H9 (cell line): ENCODE data around the gene NUAK2. TPM values are rescaled to one million over a fixed set of nuclear protein-coding genes. Genes with fewer than 3 reads are reported as not detected.

Experiments used
- DNase-seq: peaks from one replicate; pipeline ENCODE4 v3.0.0-alpha.2; 2017
- H2AFZ ChIP-seq: one replicate; pipeline ENCODE4 v1.6.1; 2013; ENCODE audit warnings: mild to moderate bottlenecking, low read length, control low read depth, moderate library complexity
- H2AK5ac ChIP-seq: 2 replicates; pipeline ENCODE4 v1.6.1; 2013; ENCODE audit warnings: low read length, control low read depth, mixed read lengths; ENCODE audit not compliant: insufficient read length
- H2BK120ac ChIP-seq: one replicate; pipeline ENCODE4 v1.6.1; 2013; ENCODE audit warnings: low read depth, mild to moderate bottlenecking, low read length, control low read depth, inconsistent platforms; ENCODE audit not compliant: poor library complexity, severe bottlenecking
- H2BK12ac ChIP-seq: 2 replicates; pipeline ENCODE4 v1.6.1; 2013; ENCODE audit warnings: low read length, control low read depth, mixed read lengths, low read depth; ENCODE audit not compliant: insufficient read length
- H2BK15ac ChIP-seq: 2 replicates; pipeline ENCODE4 v1.6.1; 2013; ENCODE audit warnings: low read depth, low read length, control low read depth
- H2BK20ac ChIP-seq: one replicate; pipeline ENCODE4 v1.6.1; 2013; ENCODE audit warnings: low read depth, mild to moderate bottlenecking, low read length, control low read depth, inconsistent platforms; ENCODE audit not compliant: poor library complexity, severe bottlenecking
- H2BK5ac ChIP-seq: 2 replicates; pipeline ENCODE4 v1.6.1; 2013; ENCODE audit warnings: low read length, control low read depth, mixed read lengths; ENCODE audit not compliant: insufficient read length
- H3K14ac ChIP-seq: 2 replicates; pipeline ENCODE4 v1.6.1; 2013; ENCODE audit warnings: low read length, control low read depth; ENCODE audit not compliant: insufficient read depth
- H3K18ac ChIP-seq: 2 replicates; pipeline ENCODE4 v1.6.1; 2013; ENCODE audit warnings: low read depth, mild to moderate bottlenecking, mixed read lengths, low read length, control low read depth; ENCODE audit not compliant: insufficient read length
- H3K23ac ChIP-seq: 2 replicates; pipeline ENCODE4 v1.6.1; 2013; ENCODE audit warnings: low read length, control low read depth, mixed read lengths, low read depth; ENCODE audit not compliant: insufficient read length
- H3K23me2 ChIP-seq: 2 replicates; pipeline ENCODE4 v1.6.1; 2013; ENCODE audit warnings: low read depth, mild to moderate bottlenecking, mixed read lengths, low read length, control low read depth; ENCODE audit not compliant: insufficient read length, poor library complexity, severe bottlenecking
- H3K27ac ChIP-seq: 2 replicates; pipeline ENCODE4 v1.5.1; 2013; ENCODE audit warnings: low read length, control low read depth, mixed read lengths, low read depth; ENCODE audit not compliant: insufficient read length
- H3K27me3 ChIP-seq: 2 replicates; pipeline ENCODE4 v1.6.1; 2013; ENCODE audit warnings: low read length, control low read depth, inconsistent platforms; ENCODE audit not compliant: insufficient read depth
- H3K4ac ChIP-seq: 2 replicates; pipeline ENCODE4 v1.6.1; 2013; ENCODE audit warnings: low read depth, mild to moderate bottlenecking, control low read depth, inconsistent platforms, low read length, moderate library complexity
- H3K4me1 ChIP-seq: 2 replicates; pipeline ENCODE4 v1.6.1; 2013; ENCODE audit warnings: low read length, control low read depth, inconsistent platforms; ENCODE audit not compliant: insufficient read depth
- H3K4me2 ChIP-seq: 2 replicates; pipeline ENCODE4 v1.6.1; 2013; ENCODE audit warnings: low read length, control low read depth, mixed read lengths; ENCODE audit not compliant: insufficient read length, insufficient read depth
- H3K56ac ChIP-seq: 2 replicates; pipeline ENCODE4 v1.6.1; 2013; ENCODE audit warnings: low read depth, mild to moderate bottlenecking, mixed read lengths, low read length, control low read depth; ENCODE audit not compliant: insufficient read length
- H3K79me1 ChIP-seq: 2 replicates; pipeline ENCODE4 v1.6.1; 2013; ENCODE audit warnings: low read depth, mild to moderate bottlenecking, moderate library complexity, low read length, control low read depth, inconsistent platforms; ENCODE audit not compliant: insufficient read depth, poor library complexity, severe bottlenecking
- H3K79me2 ChIP-seq: 2 replicates; pipeline ENCODE4 v1.6.1; 2013; ENCODE audit warnings: low read length, control low read depth, inconsistent platforms; ENCODE audit not compliant: insufficient read depth
- H3K9ac ChIP-seq: 2 replicates; pipeline ENCODE4 v1.6.1; 2013; ENCODE audit warnings: low read length, control low read depth, mixed read lengths; ENCODE audit not compliant: insufficient read length; ENCODE audit errors: extremely low read depth
- H3K9me3 ChIP-seq: one replicate; pipeline ENCODE4 v1.6.1; 2013; ENCODE audit warnings: low read depth, low read length, inconsistent platforms; ENCODE audit not compliant: control insufficient read depth
- H3T11ph ChIP-seq: one replicate; pipeline ENCODE4 v1.6.1; 2013; ENCODE audit warnings: mild to moderate bottlenecking, low read length, control low read depth, inconsistent platforms
- H4K20me1 ChIP-seq: one replicate; pipeline ENCODE4 v1.6.1; 2013; ENCODE audit not compliant: control insufficient read depth, insufficient read length, insufficient read depth
- H4K5ac ChIP-seq: 2 replicates; pipeline ENCODE4 v1.6.1; 2013; ENCODE audit warnings: low read depth, mild to moderate bottlenecking, mixed read lengths, low read length, control low read depth; ENCODE audit not compliant: insufficient read length
- H4K8ac ChIP-seq: replicated peaks from 2 replicates; pipeline ENCODE4 v1.6.1; 2013; ENCODE audit warnings: low read length, control low read depth, mixed read lengths, low read depth; ENCODE audit not compliant: insufficient read length
- H4K91ac ChIP-seq: 2 replicates; pipeline ENCODE4 v1.6.1; 2013; ENCODE audit warnings: low read depth, mild to moderate bottlenecking, moderate library complexity, mixed read lengths, low read length, control low read depth; ENCODE audit not compliant: insufficient read length
- H3K27ac Mint-ChIP-seq, 3 experiments: 2 replicates in 2 of 3; 3 replicates in 1 of 3; pipeline ENCODE4 v1.8.0; 2020 to 2021; ENCODE audit warnings: mixed read lengths in 3 of 3, mild to moderate bottlenecking in 1 of 3, moderate library complexity in 1 of 3
- H3K27me3 Mint-ChIP-seq: 2 replicates; pipeline ENCODE4 v1.8.0; 2021; ENCODE audit warnings: low read depth, mild to moderate bottlenecking, moderate library complexity, mixed read lengths
- H3K36me3 Mint-ChIP-seq, 3 experiments: 2 replicates in 2 of 3; 3 replicates in 1 of 3; pipeline ENCODE4 v1.8.0; 2020 to 2021; ENCODE audit warnings: low read depth in 3 of 3, mixed read lengths in 3 of 3; ENCODE audit not compliant: insufficient read depth in 1 of 3
- H3K4me1 Mint-ChIP-seq, 2 experiments: 2 replicates each; pipeline ENCODE4 v1.8.0; 2020; ENCODE audit warnings: mixed read lengths in 2 of 2
- H3K4me3 Mint-ChIP-seq, 2 experiments: 2 replicates in 1 of 2; 3 replicates in 1 of 2; pipeline ENCODE4 v1.8.0; 2020 to 2021; ENCODE audit warnings: mild to moderate bottlenecking in 2 of 2, mixed read lengths in 2 of 2, moderate library complexity in 1 of 2
- H3K9me3 Mint-ChIP-seq, 2 experiments: 2 replicates in 1 of 2; 3 replicates in 1 of 2; pipeline ENCODE4 v1.8.0; 2020; ENCODE audit warnings: mild to moderate bottlenecking in 2 of 2, mixed read lengths in 2 of 2, moderate library complexity in 1 of 2
- WGBS: extraction: QIAGEN DNeasy Blood & Tissue Kit; methylation state at CpG from one replicate; pipeline ENCODE4 v1.1.7; 2013; ENCODE audit warnings: missing lambda C conversion rate, low lambda C conversion rate, mixed read lengths; ENCODE audit not compliant: insufficient read length; ENCODE audit errors: extremely low coverage; 5-methylcytosine and 5-hydroxymethylcytosine counted together
- total RNA-seq: library from RNA; stranded (reverse); gene quantifications from 2 replicates; pipeline ENCODE4 v1.2.1, GENCODE V29; 2021
- TF ChIP-seq, protein P1 (sequence below): fragments of 200-600 bp; sonication (generic); conservative IDR thresholded peaks from 3 replicates; pipeline ENCODE4 v1.8.0; 2021; ENCODE audit warnings: antibody characterized with exemption, mild to moderate bottlenecking

NUAK2 gene
- total RNA-seq, 1 experiment from 2014 or later, result 15.4 TPM

DNA sequence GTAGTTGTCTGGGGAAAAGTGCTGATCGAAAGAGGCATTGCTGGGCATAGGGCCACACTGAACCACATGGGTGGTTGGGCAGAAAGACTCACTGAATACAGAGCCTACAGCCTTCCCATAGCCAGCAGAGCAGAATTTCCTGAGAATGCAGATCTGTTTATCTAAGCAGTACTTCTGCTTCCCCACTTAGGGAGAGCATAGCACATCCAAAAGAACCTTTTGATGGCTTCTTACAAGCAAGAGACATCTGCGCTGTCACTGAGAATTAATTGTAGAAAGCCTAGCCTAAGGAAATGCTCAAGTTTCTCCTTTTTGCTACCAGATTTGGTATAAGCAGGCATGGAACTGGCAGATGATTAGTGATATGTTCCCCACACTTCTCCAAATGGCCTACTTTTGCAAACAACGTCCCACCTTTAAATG, 48.2 kb upstream of the NUAK2 start:
- H2BK20ac ChIP-seq, result no peak overlapping the region

More for the DNA sequence above, 48.2 kb upstream of the NUAK2 start:
- H2AK5ac ChIP-seq, result no peak overlapping the region
- DNase-seq, result no peak
- TF ChIP-seq, protein P1, sequence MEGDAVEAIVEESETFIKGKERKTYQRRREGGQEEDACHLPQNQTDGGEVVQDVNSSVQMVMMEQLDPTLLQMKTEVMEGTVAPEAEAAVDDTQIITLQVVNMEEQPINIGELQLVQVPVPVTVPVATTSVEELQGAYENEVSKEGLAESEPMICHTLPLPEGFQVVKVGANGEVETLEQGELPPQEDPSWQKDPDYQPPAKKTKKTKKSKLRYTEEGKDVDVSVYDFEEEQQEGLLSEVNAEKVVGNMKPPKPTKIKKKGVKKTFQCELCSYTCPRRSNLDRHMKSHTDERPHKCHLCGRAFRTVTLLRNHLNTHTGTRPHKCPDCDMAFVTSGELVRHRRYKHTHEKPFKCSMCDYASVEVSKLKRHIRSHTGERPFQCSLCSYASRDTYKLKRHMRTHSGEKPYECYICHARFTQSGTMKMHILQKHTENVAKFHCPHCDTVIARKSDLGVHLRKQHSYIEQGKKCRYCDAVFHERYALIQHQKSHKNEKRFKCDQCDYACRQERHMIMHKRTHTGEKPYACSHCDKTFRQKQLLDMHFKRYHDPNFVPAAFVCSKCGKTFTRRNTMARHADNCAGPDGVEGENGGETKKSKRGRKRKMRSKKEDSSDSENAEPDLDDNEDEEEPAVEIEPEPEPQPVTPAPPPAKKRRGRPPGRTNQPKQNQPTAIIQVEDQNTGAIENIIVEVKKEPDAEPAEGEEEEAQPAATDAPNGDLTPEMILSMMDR, result no peak
- H2BK12ac ChIP-seq, result no peak overlapping the region
- Mint-ChIP-seq H3K9me3 (no peaks in the 10 kb centered on the region), H3K36me3 (no peaks in the 10 kb centered on the region), H3K4me3 (no peak overlapping the region), H3K27me3 (peaks cover 7% of the 10 kb centered on the region), H3K27ac (no peak overlapping the region), H3K4me1 (peaks cover 34 to 41% of the 10 kb centered on the region in 2 experiments)
- H3K4me2 ChIP-seq, result no peak overlapping the region
- no peak overlapping the region for H3K9ac ChIP-seq
- H4K5ac ChIP-seq, result no peak overlapping the region
- H4K91ac ChIP-seq, result no peak overlapping the region
- no peaks in the 10 kb centered on the region for H3K79me2 ChIP-seq
- H3K18ac ChIP-seq, result no peak overlapping the region
- no peak overlapping the region for H3K4ac ChIP-seq
- no peak overlapping the region for H2BK15ac ChIP-seq
- H3K23ac ChIP-seq, result no peak overlapping the region
- H3K27me3 ChIP-seq, result no peaks in the 10 kb centered on the region
- no peak overlapping the region for H3K14ac ChIP-seq
- WGBS, result no CpG with 5 or more reads among the region's 3 CpGs
- no peaks in the 10 kb centered on the region for H3K79me1 ChIP-seq
- H3K4me1 ChIP-seq, result peaks cover 13% of the 10 kb centered on the region; the same call in 1 of the 2 replicates
- no peak overlapping the region for H3K27ac ChIP-seq
- no peaks in the 10 kb centered on the region for H4K20me1 ChIP-seq
- no peaks in the 10 kb centered on the region for H3K9me3 ChIP-seq
- no peak overlapping the region for H3T11ph ChIP-seq
- no peaks in the 10 kb centered on the region for H3K23me2 ChIP-seq
- H2BK5ac ChIP-seq, result no peak overlapping the region
- H3K56ac ChIP-seq, result no peak overlapping the region
- no peak overlapping the region for H2BK120ac ChIP-seq
- H4K8ac ChIP-seq, result no peak overlapping the region
- H2AFZ ChIP-seq, result no peak overlapping the region
